GM12875 (cell line): ENCODE measurements around the gene GRM5.

Experiments used
- H3K4me3 ChIP-seq: one replicate; pipeline ENCODE4 v1.5.1; 2011; ENCODE audit warnings: low read depth, low read length, control low read depth
- CTCF ChIP-seq: IDR thresholded peaks from 2 replicates; pipeline ENCODE4 v1.5.1; 2011; ENCODE audit warnings: low read depth, mild to moderate bottlenecking, control low read depth, inconsistent platforms, low read length, moderate library complexity, borderline replicate concordance; ENCODE audit not compliant: insufficient read depth

The GRM5 gene

GRCh38 chr11:88689548-88690240, 376.1 kb downstream of the GRM5 start:
- no peak for TF ChIP-seq CTCF
- no peak overlapping the region for H3K4me3 ChIP-seq

- no peak overlapping the region for H3K4me3 ChIP-seq
- TF ChIP-seq CTCF: no peak
These were observed 382.8 kb downstream of the GRM5 start for GRCh38 chr11:88683024-88683423.

- no peak overlapping the region for H3K4me3 ChIP-seq
- TF ChIP-seq CTCF: no peak
These were observed 385.0 kb downstream of the GRM5 start for GRCh38 chr11:88680806-88681205.

- H3K4me3 ChIP-seq: no peak overlapping the region
- TF ChIP-seq CTCF: no peak
These were observed 399.4 kb downstream of the GRM5 start for GRCh38 chr11:88666364-88666763.

GRCh38 chr11:88657076-88657738, 408.6 kb downstream of the GRM5 start:
- no peak for TF ChIP-seq CTCF
- H3K4me3 ChIP-seq: no peak overlapping the region

GRCh38 chr11:88656283-88656682, 409.5 kb downstream of the GRM5 start:
- H3K4me3 ChIP-seq: no peak overlapping the region
- TF ChIP-seq CTCF: no peak

GRCh38 chr11:88655656-88656055, 410.1 kb downstream of the GRM5 start:
- H3K4me3 ChIP-seq: no peak overlapping the region
- TF ChIP-seq CTCF: no peak
